ENCODE measurements around the gene CNDP2.

The CNDP2 gene

DNA sequence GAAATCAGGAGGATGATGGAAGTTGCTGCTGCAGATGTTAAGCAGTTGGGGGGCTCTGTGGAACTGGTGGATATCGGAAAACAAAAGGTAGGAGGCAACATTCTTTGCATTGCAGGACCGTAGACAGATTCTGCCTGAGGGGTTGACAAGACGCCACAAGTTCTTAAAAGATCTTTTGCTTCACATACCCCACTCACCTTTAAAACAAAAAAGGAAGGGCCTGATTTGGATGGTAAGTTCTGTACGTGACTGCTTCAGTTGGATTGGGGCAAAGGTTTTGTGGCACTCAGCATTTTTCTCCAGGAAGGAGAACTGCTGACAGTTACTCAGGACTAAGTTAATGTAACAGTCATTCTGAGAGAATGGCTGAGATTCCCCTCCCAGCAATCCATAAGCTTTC lies 5.2 kb downstream of the CNDP2 start:
- no peak for DNase-seq

- no peak for DNase-seq
Measured at GRCh38 chr18:74503137-74503536, 7.0 kb downstream of the CNDP2 start.

DNA sequence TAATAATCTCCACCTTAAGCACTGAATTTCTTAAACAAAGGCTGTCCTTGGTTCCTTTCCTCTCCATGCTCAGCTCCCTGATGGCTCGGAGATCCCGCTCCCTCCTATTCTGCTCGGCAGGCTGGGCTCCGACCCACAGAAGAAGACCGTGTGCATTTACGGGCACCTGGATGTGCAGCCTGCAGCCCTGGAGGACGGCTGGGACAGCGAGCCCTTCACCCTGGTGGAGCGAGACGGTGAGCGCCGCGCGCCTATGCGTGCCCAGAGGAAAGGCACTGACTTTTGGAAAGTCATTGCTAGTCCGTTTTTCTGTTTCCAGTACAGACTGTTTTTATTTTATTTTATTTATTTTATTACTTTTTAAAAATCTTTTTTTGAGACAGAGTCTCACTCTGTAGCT lies 9.6 kb downstream of the CNDP2 start:
- DNase-seq: no peak

- DNase-seq: no peak
Measured at GRCh38 chr18:74506448-74507084, 10.4 kb downstream of the CNDP2 start.

DNA sequence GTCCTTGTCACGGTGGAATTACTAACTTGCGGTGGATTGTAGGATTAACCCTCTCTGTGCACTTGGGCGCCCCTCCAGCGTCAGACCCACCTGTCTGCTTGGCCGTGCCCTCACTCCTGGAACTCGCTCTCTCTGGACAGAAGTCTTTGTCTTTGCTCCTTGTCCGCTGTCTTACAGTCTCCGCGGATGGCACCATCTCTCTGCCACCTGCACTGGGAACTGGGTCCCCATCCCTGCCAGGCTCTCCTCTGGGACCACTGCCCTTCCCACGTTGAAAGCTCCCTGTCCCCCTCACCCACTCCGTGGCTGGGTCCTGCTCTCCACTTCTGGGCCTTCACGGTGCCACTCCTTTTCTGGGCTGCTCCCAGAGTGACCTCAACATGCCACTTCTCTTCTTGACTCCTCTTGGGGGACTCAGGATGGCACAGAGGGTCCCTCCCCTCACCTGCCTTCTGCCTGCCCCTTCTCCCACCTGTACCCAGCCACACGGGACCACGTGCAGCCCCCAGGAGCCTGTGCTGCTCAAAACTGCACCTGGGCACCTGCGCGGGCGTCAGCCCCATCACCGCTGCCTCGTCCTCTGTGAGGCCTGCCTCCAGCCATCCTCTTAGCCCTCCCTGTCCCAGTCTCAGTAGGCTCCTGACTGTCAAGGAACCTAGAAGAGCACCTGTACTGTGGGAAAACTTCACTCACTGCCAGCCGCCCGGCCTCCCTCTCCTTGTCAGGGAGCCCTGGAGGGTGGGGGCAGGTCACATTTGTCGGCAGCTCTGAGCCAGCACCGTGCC lies 11.1 kb downstream of the CNDP2 start:
- no peak for DNase-seq

DNA sequence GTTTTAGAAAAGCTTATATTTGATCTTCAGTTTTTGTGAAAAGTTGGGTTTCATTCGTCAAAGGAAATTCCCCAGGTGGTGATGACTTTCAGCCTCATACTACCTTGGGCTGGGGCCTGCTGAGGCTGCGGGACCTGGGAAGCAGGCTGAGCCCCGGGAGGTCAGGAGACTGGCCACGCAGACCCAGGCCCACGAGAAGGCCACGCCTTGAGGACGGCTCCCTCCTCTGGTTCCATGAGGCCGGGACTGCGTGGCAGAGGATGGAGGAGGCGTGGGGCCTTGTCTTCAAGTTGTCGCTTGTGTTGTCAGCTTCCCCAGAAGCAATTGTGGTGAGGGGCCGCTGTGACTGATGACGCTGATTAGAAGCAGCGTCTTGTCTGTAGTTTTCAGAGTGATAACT lies 11.8 kb downstream of the CNDP2 start:
- no peak for DNase-seq

DNA sequence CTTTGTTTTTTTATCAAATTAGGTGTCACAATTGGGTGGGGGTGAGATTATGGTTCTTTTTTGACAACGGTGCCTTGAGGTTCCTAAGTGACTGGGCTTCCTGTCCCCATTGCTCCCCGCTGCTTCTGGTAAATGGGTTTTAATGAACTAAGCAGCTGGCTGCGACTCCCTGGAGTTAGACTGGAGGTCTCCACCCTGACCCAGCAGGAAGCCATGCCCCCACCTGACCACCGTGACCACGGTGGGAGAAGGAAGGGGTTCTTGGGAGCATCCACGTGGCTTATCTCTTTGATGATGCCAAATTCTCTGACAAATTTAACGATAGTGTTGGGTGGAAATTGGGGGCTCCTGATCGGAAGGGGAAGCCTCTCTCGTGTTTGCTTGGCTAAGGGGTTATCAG lies 12.2 kb downstream of the CNDP2 start:
- DNase-seq: no peak

- no peak for DNase-seq
Measured at GRCh38 chr18:74508821-74509225, 12.7 kb downstream of the CNDP2 start.

- DNase-seq: no peak
Measured at GRCh38 chr18:74509856-74510769, 13.9 kb downstream of the CNDP2 start.

GRCh38 chr18:74510770-74511095 lies 14.6 kb downstream of the CNDP2 start:
- DNase-seq: no peak

DNA sequence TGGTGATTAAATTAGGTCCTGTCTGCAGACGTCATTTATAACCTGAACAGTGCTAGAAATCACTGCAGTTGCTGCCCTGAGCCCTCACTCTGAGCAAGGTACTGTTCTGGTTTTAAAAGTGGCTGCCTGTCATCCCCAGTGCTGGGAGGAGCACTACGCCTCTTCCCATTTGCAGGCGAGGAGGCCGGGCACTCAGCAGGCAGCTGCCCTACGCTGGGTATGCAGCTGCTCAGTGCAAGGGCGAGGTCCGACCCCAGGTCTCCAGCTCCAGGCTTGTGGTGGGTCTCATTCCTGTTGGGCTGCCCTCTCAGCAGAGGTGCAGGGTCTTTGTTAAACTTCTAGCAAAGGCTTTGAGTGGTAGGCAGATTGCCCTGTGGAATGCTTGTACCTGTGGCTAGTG lies 15.7 kb downstream of the CNDP2 start:
- DNase-seq: no peak

DNA sequence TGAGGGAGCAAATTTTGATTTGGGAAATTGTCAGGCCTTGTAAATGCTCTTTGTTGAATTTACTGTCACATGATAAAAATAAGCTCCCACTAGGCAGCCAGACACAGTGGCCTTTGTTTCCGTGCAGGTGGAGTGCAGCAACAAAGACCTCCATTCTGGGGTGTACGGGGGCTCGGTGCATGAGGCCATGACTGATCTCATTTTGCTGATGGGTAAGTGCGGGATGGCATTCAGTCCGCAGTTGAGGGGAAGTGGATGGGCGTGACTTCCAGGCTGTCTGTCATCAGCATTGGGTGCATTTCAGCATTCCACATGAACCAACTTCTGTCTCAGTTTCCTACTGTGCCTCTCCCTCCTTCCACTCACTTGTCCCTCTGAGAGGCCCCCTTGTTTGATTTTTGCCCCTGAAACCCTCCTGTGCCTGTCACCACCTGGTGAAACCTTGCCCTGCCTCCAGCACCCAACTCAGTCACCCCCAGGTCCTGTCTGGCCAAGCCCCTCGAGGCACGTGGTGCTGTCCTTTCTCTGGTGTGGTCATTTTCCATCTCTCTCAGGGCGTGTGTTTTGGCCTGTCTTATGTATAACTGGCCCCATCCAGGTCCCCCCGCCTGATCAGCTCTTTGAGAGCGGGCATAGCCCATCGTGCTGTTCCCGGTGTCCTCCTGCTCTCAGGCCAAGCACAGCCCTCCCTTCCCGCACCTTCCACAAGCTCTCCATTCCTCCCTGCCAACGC lies 16.3 kb downstream of the CNDP2 start:
- DNase-seq: no peak

GRCh38 chr18:74513149-74513882 lies 17.2 kb downstream of the CNDP2 start:
- DNase-seq: no peak

DNA sequence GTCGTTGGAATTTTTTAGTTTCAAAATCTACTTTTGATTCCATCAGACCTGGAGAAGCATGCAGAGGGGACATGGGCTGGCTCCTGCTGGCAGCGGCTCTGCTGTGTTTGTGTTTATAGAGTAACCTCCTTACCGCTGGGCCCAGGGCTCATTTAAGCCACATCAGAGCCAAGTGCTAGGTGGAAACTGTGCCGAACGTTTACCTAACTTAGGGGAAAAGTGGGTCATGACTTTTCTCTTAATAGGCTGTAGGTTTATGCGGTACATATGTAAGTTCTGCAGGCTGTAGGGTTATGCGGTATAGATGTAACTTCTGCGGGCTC lies 17.7 kb downstream of the CNDP2 start:
- DNase-seq: no peak

DNA sequence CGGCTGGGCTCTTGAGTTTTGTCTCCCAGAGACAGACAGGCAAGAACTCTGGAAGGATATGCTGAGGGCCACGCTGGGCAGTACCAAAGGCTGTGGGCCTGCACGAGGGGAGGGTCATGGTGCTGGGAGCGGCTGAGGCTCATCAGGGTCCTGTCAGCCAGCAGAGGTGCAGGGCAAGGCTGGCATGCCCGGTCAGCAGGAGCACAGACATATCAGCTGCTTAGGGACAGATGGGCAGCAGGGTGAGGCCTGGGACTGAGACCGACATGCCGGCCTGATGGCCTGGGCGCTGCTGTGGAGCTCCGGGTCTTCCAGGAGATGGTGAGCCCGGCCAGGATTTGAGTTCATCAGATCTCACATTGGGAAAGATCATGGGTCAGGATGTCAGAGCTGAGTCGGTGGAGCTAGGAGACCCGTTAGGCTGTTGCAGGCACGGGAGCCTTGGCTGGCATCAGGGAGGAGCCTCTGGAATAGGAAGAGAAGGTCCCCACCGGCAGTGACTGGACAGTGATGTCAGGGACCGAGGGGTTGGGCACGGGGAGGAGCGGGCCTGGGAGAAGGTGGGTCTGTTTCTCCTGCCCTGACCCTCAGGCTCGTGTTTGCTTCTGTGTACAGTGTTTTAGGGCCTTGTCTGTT lies 18.8 kb downstream of the CNDP2 start:
- no peak for DNase-seq

DNA sequence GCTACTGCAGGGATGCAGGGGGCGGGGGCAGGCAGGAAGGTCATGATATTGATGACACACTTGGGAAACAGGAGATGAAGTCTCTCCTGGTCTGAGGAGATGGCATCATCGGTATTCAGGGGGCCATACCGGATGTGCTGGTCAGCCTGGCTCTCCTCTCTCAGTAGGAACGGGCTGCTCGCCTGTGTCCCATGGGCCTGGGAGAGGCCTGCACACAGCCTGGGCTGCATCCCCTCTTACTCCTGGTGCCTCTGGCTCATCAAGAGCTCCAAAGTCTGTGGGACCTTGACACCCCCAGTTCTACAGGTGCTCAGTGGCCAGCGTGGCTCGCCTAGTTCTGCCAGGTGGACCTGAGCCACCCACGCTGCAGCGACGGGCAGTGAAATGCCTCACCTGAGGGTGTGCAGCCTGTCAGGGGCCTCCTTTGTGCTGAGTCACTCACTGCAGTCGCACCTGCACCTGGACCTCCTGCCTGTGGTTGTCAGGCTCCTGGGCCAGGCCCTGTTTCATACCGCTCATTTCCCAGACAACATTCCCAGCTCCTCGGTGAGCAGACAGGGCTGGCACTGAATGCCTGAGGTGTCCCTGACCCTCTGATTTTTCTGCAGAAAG lies 19.6 kb downstream of the CNDP2 start:
- DNase-seq: no peak

DNA sequence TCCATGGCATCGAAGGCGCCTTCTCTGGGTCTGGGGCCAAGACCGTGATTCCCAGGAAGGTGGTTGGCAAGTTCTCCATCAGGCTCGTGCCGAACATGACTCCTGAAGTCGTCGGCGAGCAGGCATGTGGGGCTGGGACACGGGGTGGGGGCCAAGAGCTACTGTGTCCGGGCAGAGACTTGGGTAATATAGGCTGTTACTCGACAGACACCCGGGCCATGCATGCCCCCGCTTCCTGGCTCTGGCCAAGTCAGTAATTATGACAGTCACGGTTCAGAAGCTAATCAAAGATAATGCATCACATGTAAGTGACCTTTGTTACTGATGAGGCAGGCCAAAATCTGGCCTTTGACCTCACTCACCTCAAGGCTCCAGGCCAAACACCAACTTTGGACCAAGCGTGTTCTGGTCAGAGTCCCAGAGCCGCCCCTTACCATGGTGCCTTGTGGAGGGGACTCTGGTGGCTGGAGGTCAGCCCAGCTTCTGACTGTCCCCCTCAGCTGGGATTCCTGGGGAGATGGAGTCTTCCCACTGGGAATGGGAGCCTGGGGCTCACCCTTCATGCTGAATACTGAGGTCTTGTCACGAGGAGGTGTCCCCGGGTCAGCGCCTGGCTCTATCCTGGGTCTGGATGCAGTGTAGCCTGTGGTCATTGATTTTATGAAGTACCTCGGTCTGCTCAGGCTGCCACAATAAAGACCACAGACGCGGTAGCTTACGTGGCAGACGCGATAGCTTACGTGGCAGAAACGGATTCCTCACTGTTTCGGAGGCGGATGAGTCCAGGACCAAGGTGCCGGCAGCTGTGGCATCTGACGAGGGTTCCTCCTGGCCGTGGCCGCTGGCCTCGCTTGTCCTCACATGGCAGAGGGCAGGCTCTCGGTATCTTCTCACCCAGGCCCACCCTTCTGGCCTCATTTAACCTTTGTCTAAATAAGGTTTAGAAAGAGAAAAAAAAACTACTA lies 20.4 kb downstream of the CNDP2 start:
- DNase-seq: no peak

DNA sequence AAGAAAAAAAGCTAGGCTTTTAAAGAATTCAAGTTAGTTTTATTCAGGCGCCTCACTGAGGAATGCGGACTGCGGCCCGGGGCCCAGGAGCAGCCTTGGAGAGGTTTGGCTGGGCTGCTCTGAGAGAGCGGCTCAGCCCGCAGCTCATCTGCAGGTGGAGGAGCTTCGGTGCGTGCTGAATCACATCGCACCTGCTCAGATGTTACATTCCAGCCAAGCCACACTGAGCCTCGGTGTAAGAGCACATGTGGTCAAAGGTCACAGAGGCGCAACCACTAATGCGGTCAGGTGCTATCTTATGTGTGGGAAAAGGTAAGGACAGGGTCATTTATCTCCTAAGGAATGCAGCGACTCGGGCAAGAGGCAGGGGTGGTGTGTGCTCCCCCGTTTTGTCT lies 21.1 kb downstream of the CNDP2 start:
- no peak for DNase-seq

DNA sequence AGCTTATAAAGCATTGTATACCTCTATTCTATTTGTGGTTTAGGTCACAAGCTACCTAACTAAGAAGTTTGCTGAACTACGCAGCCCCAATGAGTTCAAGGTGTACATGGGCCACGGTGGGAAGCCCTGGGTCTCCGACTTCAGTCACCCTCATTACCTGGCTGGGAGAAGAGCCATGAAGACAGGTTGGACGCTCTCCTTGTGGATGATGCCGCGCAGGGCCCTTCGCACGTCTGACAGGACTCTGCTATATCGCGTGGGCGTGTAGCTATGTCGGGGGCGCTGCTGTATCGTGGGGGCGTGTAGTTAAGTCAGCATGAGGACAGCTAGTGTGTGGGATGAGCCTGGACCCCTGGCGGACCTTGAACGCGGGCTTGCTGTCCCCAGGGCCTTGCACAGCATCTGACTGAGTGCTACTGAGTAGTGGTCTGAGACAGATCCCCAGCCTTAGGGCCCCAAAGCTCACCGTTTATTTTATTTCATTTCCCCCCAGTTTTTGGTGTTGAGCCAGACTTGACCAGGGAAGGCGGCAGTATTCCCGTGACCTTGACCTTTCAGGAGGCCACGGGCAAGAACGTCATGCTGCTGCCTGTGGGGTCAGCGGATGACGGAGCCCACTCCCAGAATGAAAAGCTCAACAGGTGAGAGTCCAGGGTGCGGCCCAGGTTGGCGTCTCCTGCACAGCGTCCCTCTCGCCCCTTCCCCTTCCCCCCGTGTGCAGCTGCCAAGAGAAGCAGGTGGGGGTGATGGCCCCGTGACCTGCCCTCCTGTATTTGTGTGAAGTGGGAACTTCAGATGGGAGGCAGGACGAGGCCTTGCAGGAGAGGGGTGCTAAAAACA lies 22.5 kb downstream of the CNDP2 start:
- no peak for DNase-seq

Measured in fibroblast of skin of back (primary cell).